Lung microvascular endothelial cell (primary cell): Measurements from ENCODE around the gene HAPSTR1. TPM values are rescaled to one million over a fixed set of nuclear protein-coding genes. Genes with fewer than 3 reads are reported as not detected.
"Not testable (repeated sequence)": the region's sequence is repeated elsewhere in the genome, so short reads cannot be mapped to it uniquely, and the experiment has no call there.

ENCODE experiments used
- DNase-seq, 2 donors: peaks; one replicate each; pipeline versions ENCODE4 v3.0.0 to v3.0.0-alpha.2; 2010; ENCODE audit warnings: low read depth in 2 of 2
- total RNA-seq: library from RNA; depleted of rRNA; stranded (reverse); fragments of >200 nt; gene quantifications from 2 replicates; pipeline ENCODE4 v1.2.1, GENCODE V29; 2014

Gene HAPSTR1
- total RNA-seq, 1 donor from 2014 or later: 56.2 TPM

- DNase-seq: no peak
These were observed 21.2 kb upstream of the HAPSTR1 start for GRCh38 chr16:9070254-9070653.

- DNase-seq: no peak
These were observed 20.1 kb upstream of the HAPSTR1 start for GRCh38 chr16:9071377-9071776.

DNA sequence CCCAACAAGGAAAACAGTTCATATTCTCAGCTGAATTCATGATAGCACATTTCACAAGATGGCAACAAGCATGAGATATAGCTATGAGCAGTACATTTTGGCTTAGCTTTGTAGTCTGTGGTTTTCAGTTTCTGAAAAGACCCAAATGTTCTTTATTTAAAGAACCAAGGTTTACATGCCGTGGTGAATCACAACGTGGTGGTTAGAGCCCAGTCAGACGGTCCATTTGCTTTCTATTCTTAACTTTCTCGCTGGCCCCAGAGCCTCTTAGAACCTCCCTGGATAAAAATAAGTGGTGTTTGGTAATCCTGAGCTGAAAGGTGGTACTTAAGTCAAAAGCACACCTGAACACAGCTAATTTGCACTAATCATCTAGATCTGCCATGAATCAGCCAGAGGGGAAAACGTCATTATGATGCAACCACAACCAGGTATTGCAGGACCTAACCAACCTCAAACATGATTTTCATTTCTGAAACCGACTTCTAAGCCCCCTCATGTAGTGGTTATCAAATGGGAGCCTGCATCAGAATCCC is 18.6 kb upstream of the HAPSTR1 start:
- no peak for DNase-seq

GRCh38 chr16:9075299-9076071 is 16.0 kb upstream of the HAPSTR1 start:
- DNase-seq: no peak

DNA sequence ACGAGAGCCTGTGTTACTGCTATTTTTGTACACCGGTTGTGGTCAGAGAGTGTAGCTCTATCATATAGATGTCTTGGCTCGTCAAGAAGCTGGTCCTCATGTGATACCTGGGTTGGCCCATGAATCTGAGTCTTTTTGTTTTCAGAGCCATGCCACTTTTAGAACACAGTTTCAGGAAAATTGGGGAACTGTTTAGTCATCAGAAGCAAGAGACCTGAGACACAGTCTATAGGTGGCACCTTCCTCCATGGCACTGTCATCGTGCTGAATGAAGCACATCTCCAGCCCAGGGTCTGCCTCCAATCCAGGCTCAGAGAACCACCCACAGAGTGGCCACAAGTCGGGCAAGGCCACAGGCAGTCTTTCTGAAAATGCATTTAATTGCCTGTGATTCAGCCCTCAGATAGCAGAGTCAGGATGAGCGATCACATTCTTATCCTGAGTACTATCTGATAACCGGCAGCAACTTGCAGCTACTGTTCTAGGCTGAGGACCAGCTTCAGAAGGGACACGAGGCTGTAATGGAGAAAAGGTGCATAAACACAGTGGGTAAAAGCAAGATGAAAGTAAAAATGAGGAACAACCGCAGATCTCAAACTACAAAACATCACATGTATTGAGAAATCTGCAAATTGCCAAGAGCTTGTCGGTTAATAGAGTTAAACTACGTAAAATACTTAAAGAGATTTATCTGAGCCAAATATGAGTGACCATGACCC is 14.2 kb upstream of the HAPSTR1 start:
- DNase-seq: peak in 1 of 2 donors; percentile 12

- peak; percentile 82 to 93 for DNase-seq
These were observed 12.7 kb upstream of the HAPSTR1 start for GRCh38 chr16:9078467-9079429.

GRCh38 chr16:9079430-9079812 is 12.0 kb upstream of the HAPSTR1 start:
- no peak for DNase-seq

- DNase-seq: no peak
These were observed 10.3 kb upstream of the HAPSTR1 start for GRCh38 chr16:9081158-9081557.

GRCh38 chr16:9081843-9082242 is 9.6 kb upstream of the HAPSTR1 start:
- DNase-seq: no peak

DNA sequence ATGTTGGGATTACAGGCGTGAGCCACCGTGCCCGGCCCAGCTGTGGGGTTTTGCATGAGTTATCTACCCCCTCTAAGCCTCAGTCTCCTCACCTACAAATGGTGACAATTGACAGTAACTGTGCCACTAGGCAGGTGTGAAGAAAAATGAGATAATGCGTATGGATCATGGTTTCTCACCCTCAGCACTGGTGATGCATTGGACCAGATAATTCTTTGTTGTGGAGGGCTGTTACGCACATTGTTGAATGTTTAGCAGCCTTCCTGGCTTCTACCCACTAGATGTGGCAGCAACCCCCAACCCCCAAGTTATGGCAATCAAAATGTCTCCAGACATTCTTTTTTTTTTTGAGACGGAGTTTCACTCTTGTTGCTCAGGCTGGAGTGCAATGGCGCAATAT is 9.0 kb upstream of the HAPSTR1 start:
- DNase-seq: no peak

DNA sequence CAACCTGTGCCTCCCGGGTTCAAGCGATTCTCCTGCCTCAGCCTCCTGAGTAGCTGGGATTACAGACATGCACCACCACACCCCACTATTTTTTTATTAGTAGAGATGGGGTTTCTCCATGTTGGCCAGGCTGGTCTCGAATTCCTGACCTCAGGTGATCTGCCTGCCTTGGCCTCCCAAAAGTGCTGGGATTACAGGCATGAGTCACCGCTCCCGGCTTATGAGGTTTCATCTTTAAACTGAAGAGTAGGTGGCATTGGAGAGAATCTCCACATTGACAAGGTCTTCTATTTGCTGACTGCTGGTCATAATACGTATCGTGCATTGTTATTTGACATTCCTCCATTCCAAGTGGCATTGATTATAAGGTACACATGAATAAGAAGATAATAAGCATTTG is 3.7 kb upstream of the HAPSTR1 start:
- not testable (repeated sequence) for DNase-seq

GRCh38 chr16:9088848-9089247 is 2.6 kb upstream of the HAPSTR1 start:
- no peak for DNase-seq

DNA sequence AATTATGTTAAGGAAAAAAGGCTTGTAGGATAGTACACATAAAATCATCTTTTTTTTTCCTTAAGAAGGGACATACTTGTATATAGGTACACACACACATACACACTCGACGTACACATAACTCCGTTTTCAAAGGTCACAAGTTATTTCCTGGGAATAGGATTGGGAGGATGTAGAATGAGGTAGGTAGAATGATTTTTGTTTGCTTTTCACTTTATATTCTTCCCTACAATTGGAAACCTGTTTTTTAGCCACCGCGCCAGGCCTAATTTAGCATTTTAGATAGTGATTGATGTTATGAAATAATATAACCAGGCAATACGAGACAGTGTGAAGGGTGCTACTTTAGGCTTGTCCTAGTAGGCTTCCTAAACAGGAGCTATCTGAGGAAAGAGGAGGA is 1.8 kb upstream of the HAPSTR1 start:
- no peak for DNase-seq

DNA sequence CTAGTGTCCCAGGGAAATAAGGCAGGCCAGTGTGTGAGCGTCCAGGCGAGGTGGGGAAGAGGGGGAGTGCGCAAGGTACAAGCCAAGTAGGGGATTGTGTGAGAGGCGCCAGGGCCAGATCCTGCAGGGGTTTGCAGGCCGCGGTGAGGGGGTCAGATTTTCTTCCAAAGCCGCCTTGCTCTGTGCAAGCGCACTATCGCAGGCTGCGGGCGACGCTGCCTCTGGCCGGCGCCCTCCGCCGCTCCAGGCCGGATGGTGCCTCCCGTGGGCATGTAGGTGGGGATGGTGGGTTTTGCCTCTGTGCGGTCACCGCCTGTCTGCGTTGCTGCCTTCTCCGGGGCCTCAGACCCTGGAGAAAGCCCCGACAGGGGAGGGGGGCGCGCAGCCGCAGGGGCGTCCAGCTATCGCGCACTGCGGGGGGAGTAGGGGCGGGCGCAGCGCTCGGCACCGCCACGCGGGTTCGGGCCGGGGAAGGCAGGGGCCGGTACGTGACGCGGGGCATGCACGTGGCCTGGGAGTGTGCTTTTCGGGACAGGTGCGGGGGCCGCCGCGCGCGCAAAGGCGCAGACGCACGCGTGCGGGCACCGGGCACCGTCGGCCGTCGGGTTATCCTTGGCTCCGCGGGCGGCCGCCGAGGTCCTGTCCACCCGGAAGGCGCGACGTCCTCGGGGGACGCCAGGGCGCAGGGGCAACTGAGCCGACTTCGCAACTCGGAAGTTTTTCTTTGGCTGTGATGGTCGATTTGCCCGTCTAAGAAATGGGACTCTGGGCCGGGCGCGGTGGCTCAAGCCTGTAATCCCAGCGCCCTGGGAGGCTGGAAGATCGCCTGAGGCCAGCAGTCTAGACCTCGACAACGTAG is 1.1 kb upstream of the HAPSTR1 start:
- DNase-seq: peak; percentile 38 to 43

DNA sequence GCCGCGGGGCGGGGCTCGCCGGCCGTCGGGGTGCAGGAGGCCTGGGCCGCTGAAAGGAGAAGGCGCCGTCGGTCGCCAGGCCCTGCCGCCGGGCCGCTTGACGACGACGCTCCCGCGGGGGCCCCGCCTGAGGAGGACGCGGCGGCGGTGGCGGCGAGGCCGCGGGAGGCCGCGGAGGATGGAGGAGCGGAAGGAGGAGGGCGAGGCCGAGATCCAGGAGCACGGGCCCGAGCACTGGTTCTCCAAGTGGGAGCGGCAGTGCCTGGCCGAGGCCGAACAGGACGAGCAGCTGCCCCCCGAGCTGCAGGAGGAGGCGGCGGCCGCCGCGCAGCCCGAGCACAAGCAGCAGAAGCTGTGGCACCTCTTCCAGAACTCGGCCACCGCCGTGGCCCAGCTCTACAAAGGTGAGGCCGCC is 430 bp downstream of the HAPSTR1 start:
- peak; percentile 37 to 44 for DNase-seq

- DNase-seq: peak; percentile 25 to 37
These were observed 986 bp downstream of the HAPSTR1 start for GRCh38 chr16:9092282-9092977.

DNA sequence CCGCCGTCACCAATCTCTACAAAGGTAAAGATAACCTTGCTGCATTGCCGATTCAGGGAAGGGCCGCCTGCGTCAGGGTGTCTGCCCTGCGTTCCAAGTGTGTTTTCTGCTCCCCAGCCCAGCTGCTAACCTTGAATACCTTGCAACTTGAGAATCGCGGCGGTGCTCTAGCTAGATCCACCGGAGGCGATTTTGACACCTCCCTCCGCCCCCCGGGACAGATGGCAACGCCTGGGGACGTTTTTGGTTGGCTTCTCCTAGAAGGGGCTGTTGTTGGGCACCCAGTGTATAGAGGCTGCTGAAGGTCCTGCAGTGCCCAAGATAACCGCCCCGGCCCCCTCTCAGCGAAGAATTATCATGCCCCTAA is 1.5 kb downstream of the HAPSTR1 start:
- DNase-seq: peak; percentile 16 to 20

- DNase-seq: no peak
These were observed 2.8 kb downstream of the HAPSTR1 start for GRCh38 chr16:9094011-9094846.

DNA sequence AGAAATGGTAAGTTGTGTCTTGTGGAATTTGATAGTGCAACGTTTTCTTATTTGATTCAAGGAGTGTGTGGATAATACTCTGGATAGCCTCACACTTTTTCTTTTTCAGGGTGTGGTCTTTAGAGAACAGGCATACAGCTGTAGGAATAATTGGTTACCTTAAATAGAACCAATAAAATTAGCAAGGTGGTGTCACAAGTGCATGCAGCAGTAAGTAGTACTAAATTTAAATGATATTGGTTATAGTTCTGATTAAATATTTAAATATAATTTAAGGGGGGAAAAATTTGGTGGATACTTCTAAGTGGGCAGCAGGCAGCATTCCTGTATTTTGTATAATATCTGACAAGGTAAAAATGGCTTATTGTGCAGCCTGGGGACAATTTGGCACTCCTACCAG is 3.7 kb downstream of the HAPSTR1 start:
- no peak for DNase-seq
